H1 (cell line): ENCODE results near the gene LCORL. TPM values are rescaled to one million over a fixed set of nuclear protein-coding genes. Genes with fewer than 3 reads are reported as not detected.

Source experiments
- CTCF ChIA-PET: fragments of 300-600 bp; sonication (Branson Sonifier 250); formaldehyde crosslinking; loops from one replicate; lab custom pipeline; 2021; ENCODE audit not compliant: partially characterized antibody; lab: Charles Lee
- POLR2A ChIA-PET: fragments of 300-600 bp; sonication (Branson Sonifier 250); formaldehyde crosslinking; loops from one replicate; lab custom pipeline; 2021; ENCODE audit warnings: inconsistent platforms; ENCODE audit not compliant: partially characterized antibody; lab: Charles Lee
- DNase-seq, 2 experiments: peaks; one replicate each; pipeline versions ENCODE4 v3.0.0 to v3.0.0-alpha.2; 2010 to 2022; ENCODE audit warnings: low spot score in 2 of 2, low read depth in 1 of 2, mixed read lengths in 1 of 2
- FAIRE-seq: peaks from 2 replicates; lab custom pipeline; 2011; peaks lifted over from hg19 to GRCh38; lab: Jason Lieb, UNC
- H2AFZ ChIP-seq: 2 replicates; pipeline ENCODE4 v1.8.1; 2012; ENCODE audit warnings: low read length, inconsistent platforms
- H2AK5ac ChIP-seq: 2 replicates; pipeline ENCODE4 v1.6.1; 2013; ENCODE audit warnings: low read depth, low read length
- H2BK120ac ChIP-seq: replicated peaks from 2 replicates; pipeline ENCODE3; 2013; ENCODE audit warnings: low read depth, low read length, inconsistent platforms
- H2BK12ac ChIP-seq: 2 replicates; pipeline ENCODE4 v1.6.1; 2013; ENCODE audit warnings: low read depth, low read length
- H2BK15ac ChIP-seq: 2 replicates; pipeline ENCODE4 v1.6.1; 2013; ENCODE audit warnings: low read length
- H2BK20ac ChIP-seq: 2 replicates; pipeline ENCODE4 v1.6.1; 2013; ENCODE audit warnings: low read length
- H2BK5ac ChIP-seq: 2 replicates; pipeline ENCODE4 v1.6.1; 2013; ENCODE audit warnings: low read depth, low read length
- H3K14ac ChIP-seq: 2 replicates; pipeline ENCODE4 v1.6.1; 2013; ENCODE audit warnings: inconsistent platforms; ENCODE audit not compliant: insufficient read length
- H3K18ac ChIP-seq: 2 replicates; pipeline ENCODE4 v1.6.1; 2013; ENCODE audit warnings: low read length; ENCODE audit errors: extremely low read depth
- H3K23ac ChIP-seq: 2 replicates; pipeline ENCODE4 v1.6.1; 2013; ENCODE audit warnings: inconsistent platforms; ENCODE audit not compliant: insufficient read length
- H3K23me2 ChIP-seq: 2 replicates; pipeline ENCODE4 v1.6.1; 2013; ENCODE audit warnings: low read depth, low read length
- H3K27ac ChIP-seq: 2 replicates; pipeline ENCODE4 v1.6.1; 2011; ENCODE audit warnings: low read depth, low read length, inconsistent platforms
- H3K27me3 ChIP-seq, 4 experiments: replicated peaks in 1 of 4; 1 replicate in 1 of 4; 2 replicates in 3 of 4; pipeline versions ENCODE4 v1.6.1 to v1.8.1; 2011 to 2013; ENCODE audit warnings: low read length in 3 of 4, mild to moderate bottlenecking in 3 of 4, inconsistent platforms in 2 of 4, mixed read lengths in 2 of 4, moderate library complexity in 1 of 4; ENCODE audit not compliant: control insufficient read depth in 3 of 4, insufficient read depth in 3 of 4; ENCODE audit errors: extremely low read depth in 1 of 4
- H3K36me3 ChIP-seq, 4 experiments: 2 replicates each; pipeline versions ENCODE4 v1.6.1 to v1.8.1; 2011 to 2013; ENCODE audit warnings: mild to moderate bottlenecking in 4 of 4, low read length in 3 of 4, moderate library complexity in 2 of 4, control low read depth in 1 of 4, inconsistent platforms in 1 of 4; ENCODE audit not compliant: insufficient read depth in 4 of 4, control insufficient read depth in 2 of 4
- H3K4ac ChIP-seq: replicated peaks from 2 replicates; pipeline ENCODE3; 2013; ENCODE audit warnings: low read length, low read depth, mixed read lengths, inconsistent platforms; ENCODE audit not compliant: insufficient read length
- H3K4me1 ChIP-seq, 4 experiments: replicated peaks in 1 of 4; 1 replicate in 1 of 4; 2 replicates in 3 of 4; pipeline versions ENCODE4 v1.6.1 to v1.8.1; 2011 to 2013; ENCODE audit warnings: low read length in 3 of 4, inconsistent platforms in 2 of 4, mixed read lengths in 1 of 4; ENCODE audit not compliant: insufficient read depth in 4 of 4, control insufficient read depth in 3 of 4
- H3K4me2 ChIP-seq, 2 experiments: 2 replicates each; pipeline versions ENCODE4 v1.6.1 to v1.8.1; 2011 to 2013; ENCODE audit warnings: low read depth in 2 of 2, low read length in 2 of 2, control low read depth in 1 of 2, inconsistent platforms in 1 of 2, mild to moderate bottlenecking in 1 of 2; ENCODE audit not compliant: insufficient read depth in 1 of 2
- H3K4me3 ChIP-seq, 4 experiments: fragments of 200-600, 300-600 bp in 1 of 4; sonication (generic), shearing (Covaris generic), sonication (Bioruptor Twin) in 1 of 4; 2 replicates each; pipeline versions ENCODE4 v1.5.1 to v1.8.1; 2011 to 2016; ENCODE audit warnings: low read length in 4 of 4, low read depth in 3 of 4, control low read depth in 2 of 4, inconsistent platforms in 2 of 4, mild to moderate bottlenecking in 2 of 4, mixed read lengths in 1 of 4, moderate library complexity in 1 of 4; ENCODE audit not compliant: insufficient read depth in 2 of 4; ENCODE audit errors: extremely low read depth in 1 of 4
- H3K56ac ChIP-seq: replicated peaks from 2 replicates; pipeline ENCODE3; 2013; ENCODE audit warnings: low read depth, mild to moderate bottlenecking, mixed read lengths, low read length, inconsistent platforms; ENCODE audit not compliant: insufficient read length
- H3K79me1 ChIP-seq: 2 replicates; pipeline ENCODE4 v1.6.1; 2013; ENCODE audit warnings: low read depth, low read length, control low read depth
- H3K79me2 ChIP-seq, 2 experiments: 2 replicates each; pipeline versions ENCODE4 v1.6.1 to v1.8.1; 2012 to 2013; ENCODE audit warnings: low read length in 2 of 2, mild to moderate bottlenecking in 2 of 2, inconsistent platforms in 1 of 2; ENCODE audit not compliant: insufficient read depth in 2 of 2, control insufficient read depth in 1 of 2
- H3K9ac ChIP-seq, 4 experiments: replicated peaks in 1 of 4; 1 replicate in 1 of 4; 2 replicates in 3 of 4; pipeline versions ENCODE4 v1.6.1 to v1.8.1; 2011 to 2013; ENCODE audit warnings: low read depth in 3 of 4, low read length in 3 of 4, control low read depth in 2 of 4, mild to moderate bottlenecking in 2 of 4, moderate library complexity in 2 of 4, inconsistent platforms in 1 of 4; ENCODE audit errors: extremely low read depth in 1 of 4
- H3K9me3 ChIP-seq, 2 experiments: 2 replicates each; pipeline versions ENCODE4 v1.6.1 to v1.8.1; 2012 to 2013; ENCODE audit warnings: mild to moderate bottlenecking in 2 of 2, moderate library complexity in 2 of 2, control low read depth in 1 of 2, inconsistent platforms in 1 of 2, low read depth in 1 of 2, low read length in 1 of 2, mixed read lengths in 1 of 2; ENCODE audit not compliant: insufficient read depth in 2 of 2
- H4K20me1 ChIP-seq, 2 experiments: replicated peaks in 1 of 2; 2 replicates each; pipeline versions ENCODE3 to v1.8.1; 2011 to 2013; ENCODE audit warnings: inconsistent platforms in 2 of 2, low read length in 2 of 2, mild to moderate bottlenecking in 1 of 2; ENCODE audit not compliant: insufficient read depth in 2 of 2, control insufficient read depth in 1 of 2
- H4K5ac ChIP-seq: 2 replicates; pipeline ENCODE4 v1.6.1; 2013; ENCODE audit warnings: low read length, low read depth, mixed read lengths, inconsistent platforms; ENCODE audit not compliant: insufficient read length
- H4K8ac ChIP-seq: 2 replicates; pipeline ENCODE4 v1.8.0; 2013; ENCODE audit warnings: mild to moderate bottlenecking, moderate library complexity, low read length, inconsistent platforms; ENCODE audit not compliant: insufficient read depth; ENCODE audit errors: extremely low read depth
- H4K91ac ChIP-seq: replicated peaks from 2 replicates; pipeline ENCODE3; 2013; ENCODE audit warnings: low read length, mixed read lengths, inconsistent platforms; ENCODE audit not compliant: insufficient read length
- BRCA1 ChIP-seq: IDR thresholded peaks from 2 replicates; pipeline ENCODE4 v1.6.1; 2012; ENCODE audit warnings: low read depth, low read length, improper control_type of control experiment
- CBX5 ChIP-seq: fragments of 300-800, 300-1000 bp; sonication (generic); IDR thresholded peaks from 2 replicates; pipeline ENCODE4 v1.7.1; 2016; ENCODE audit warnings: antibody characterized with exemption, low read length, low read depth
- CEBPB ChIP-seq: IDR thresholded peaks from 2 replicates; pipeline ENCODE4 v1.6.1; 2012; ENCODE audit warnings: low read depth, low read length
- HDAC2 ChIP-seq, 2 experiments: fragments of 300-600 bp in 1 of 2; sonication (generic) in 1 of 2; IDR thresholded peaks; 2 replicates each; pipeline ENCODE4 v1.6.1; 2011 to 2012; ENCODE audit warnings: low read depth in 2 of 2, low read length in 2 of 2, mild to moderate bottlenecking in 2 of 2, moderate library complexity in 2 of 2, borderline replicate concordance in 1 of 2, inconsistent platforms in 1 of 2
- HDAC6 ChIP-seq: IDR thresholded peaks from one replicate; pipeline ENCODE4 v1.7.1; 2012; ENCODE audit warnings: low read depth, mild to moderate bottlenecking, inconsistent platforms, low read length, moderate library complexity
- MAFK ChIP-seq: IDR thresholded peaks from 2 replicates; pipeline ENCODE4 v1.6.1; 2012; ENCODE audit warnings: low read depth, mild to moderate bottlenecking, improper control_type of control experiment, low read length
- NRF1 ChIP-seq: IDR thresholded peaks from 2 replicates; pipeline ENCODE4 v1.6.1; 2011; ENCODE audit warnings: mild to moderate bottlenecking, low read depth, low read length, improper control_type of control experiment
- PHF8 ChIP-seq: fragments of 200-600 bp; sonication (generic); conservative IDR thresholded peaks from 2 replicates; pipeline ENCODE4 v1.7.1; 2012; ENCODE audit warnings: low read depth, mild to moderate bottlenecking, inconsistent platforms, low read length, moderate library complexity
- POLR2AphosphoS5 ChIP-seq: IDR thresholded peaks from 2 replicates; pipeline ENCODE4 v1.6.1; 2011; ENCODE audit warnings: low read depth, low read length
- RFX5 ChIP-seq: IDR thresholded peaks from 2 replicates; pipeline ENCODE4 v1.6.1; 2011; ENCODE audit warnings: low read depth, low read length, improper control_type of control experiment, borderline replicate concordance
- RNF2 ChIP-seq: fragments of 200-900, 300-1000 bp; sonication (generic); IDR thresholded peaks from 2 replicates; pipeline ENCODE4 v1.7.1; 2016; ENCODE audit warnings: borderline replicate concordance, low read depth, mild to moderate bottlenecking, antibody characterized with exemption, low read length; ENCODE audit not compliant: poor library complexity, severe bottlenecking; ENCODE audit errors: missing control alignments
- SP1 ChIP-seq: IDR thresholded peaks from 2 replicates; pipeline ENCODE4 v1.6.1; 2011; ENCODE audit warnings: low read depth, low read length
- SP2 ChIP-seq: IDR thresholded peaks from 2 replicates; pipeline ENCODE4 v1.6.1; 2012; ENCODE audit warnings: mild to moderate bottlenecking, low read length, inconsistent platforms
- TEAD4 ChIP-seq: IDR thresholded peaks from 2 replicates; pipeline ENCODE4 v1.6.1; 2012; ENCODE audit warnings: low read depth, low read length, inconsistent platforms, mixed read lengths
- YY1 ChIP-seq: IDR thresholded peaks from 2 replicates; pipeline ENCODE4 v1.6.1; 2011; ENCODE audit warnings: low read depth, mild to moderate bottlenecking, low read length
- WGBS, 2 experiments: shearing (Covaris generic) in 1 of 2; methylation state at CpG; one replicate each; pipeline versions ENCODE4 v1.1.6 to v1.1.7; 2013 to 2015; ENCODE audit warnings: low lambda C conversion rate in 2 of 2, mixed read lengths in 2 of 2, inconsistent platforms in 1 of 2, low coverage in 1 of 2, missing lambda C conversion rate in 1 of 2; ENCODE audit not compliant: insufficient replicate concordance in 2 of 2, insufficient coverage in 1 of 2, insufficient read length in 1 of 2; ENCODE audit errors: extremely low coverage in 1 of 2, missing lambda C conversion rate in 1 of 2; 5-methylcytosine and 5-hydroxymethylcytosine counted together
- polyA plus RNA-seq, 7 experiments: library from polyadenylated mRNA; depleted of rRNA in 3 of 7; stranded (reverse) in 5 of 7; unstranded in 2 of 7; fragments of >200 nt in 5 of 7; fragments of 200-250 nt in 2 of 7; gene quantifications; 1 replicate in 5 of 7; 2 replicates in 1 of 7; 4 replicates in 1 of 7; pipeline versions ENCODE4 v1.2.1 to v1.2.3, GENCODE V29; 2011 to 2013; ENCODE audit warnings: missing spikeins in 2 of 7, mixed read lengths in 2 of 7
- total RNA-seq: library from RNA; stranded (reverse); fragmentation: NEBNext Ultra II Directional; extraction: Animal tissue kit (Norgen Biotek cat#: 25700); gene quantifications from 2 replicates; pipeline ENCODE4 v1.2.1, GENCODE V29; 2021

Gene LCORL
- total and polyA plus RNA-seq, 2 of the 8 experiments (the other 6 are each of a cell fraction or from before 2014, with no cell fraction given): 2.2 to 19.2 TPM

DNA sequence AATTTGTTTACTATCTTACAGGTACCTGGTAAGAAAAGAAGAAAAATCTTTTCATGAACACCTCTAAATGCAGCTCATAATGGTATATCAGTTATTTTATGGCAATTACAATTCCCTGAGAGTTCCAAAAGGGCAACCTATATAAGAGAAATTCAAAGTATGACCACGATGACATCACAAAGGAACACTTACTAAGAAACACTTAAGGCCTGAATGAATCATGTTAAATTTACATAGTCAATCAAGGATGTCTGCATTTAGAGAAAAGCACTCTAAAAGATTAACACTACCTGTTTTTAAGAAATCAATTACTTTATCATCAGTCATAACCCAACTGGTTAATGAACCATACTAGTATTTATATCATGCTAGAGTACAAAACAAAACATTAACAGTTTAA, 63.9 kb downstream of the LCORL start:
- Histone ChIP-seq H4K20me1 (no peaks in the 10 kb centered on the region), H3K4ac (no peak overlapping the region), H3K27me3 (no peaks in the 10 kb centered on the region), H3K23ac (no peak overlapping the region), H2BK15ac (no peak overlapping the region), H3K4me2 (no peak overlapping the region), H2BK20ac (no peak overlapping the region), H2AK5ac (no peak overlapping the region), H3K14ac (no peak overlapping the region), H2AFZ (no peak overlapping the region), H3K79me1 (no peaks in the 10 kb centered on the region), H4K8ac (no peak overlapping the region), H4K5ac (no peak overlapping the region), H3K9me3 (no peaks in the 10 kb centered on the region), H3K56ac (no peak overlapping the region), H2BK120ac (no peak overlapping the region), H2BK12ac (no peak overlapping the region), H3K9ac (no peak overlapping the region), H4K91ac (no peak overlapping the region), H3K27ac (no peak overlapping the region), H3K4me1 (peaks cover 0 to 5% (median 0%) of the 10 kb centered on the region in 4 experiments; a peak in 1 of 7 replicates), H3K18ac (no peak overlapping the region), H3K36me3 (peaks cover 0 to 12% (median 0%) of the 10 kb centered on the region in 4 experiments; a peak in 1 of 8 replicates), H3K79me2 (no peaks in the 10 kb centered on the region), H3K23me2 (no peaks in the 10 kb centered on the region), H3K4me3 (no peak overlapping the region), H2BK5ac (no peak overlapping the region)
- FAIRE-seq: no peak
- CTCF ChIA-PET: no interaction called here
- 95% methylated on average over 1 of the region's 1 CpG; no CpG with 5 or more reads in 1 of the 2 experiments for WGBS, 2 experiments
- no peak for DNase-seq
- POLR2A ChIA-PET: no interaction called here
- TF ChIP-seq HDAC6 (no peak), BRCA1 (no peak), HDAC2 (IDR thresholded peaks at IDR 0.05; ENCODE audit: borderline replicate concordance in 1 of 2, low read depth in 2 of 2, low read length in 2 of 2) (no peak), POLR2AphosphoS5 (no peak), CBX5 (no peak), NRF1 (no peak), RFX5 (no peak), RNF2 (no peak), PHF8 (no peak), SP1 (no peak), MAFK (no peak), YY1 (no peak), CEBPB (no peak), TEAD4 (no peak), SP2 (no peak)
